Right renal pelvis (tissue), 4 donors: Measurements from ENCODE around the gene PLA2G2F. TPM values are rescaled to one million over a fixed set of nuclear protein-coding genes. Genes with fewer than 3 reads are reported as not detected.

Experiments used
- DNase-seq, 4 donors: peaks; one replicate each; pipeline ENCODE4 v3.0.0-alpha.2; 2013; ENCODE audit warnings: low read depth in 4 of 4, low spot score in 3 of 4, missing footprints in 1 of 4
- polyA plus RNA-seq, 4 donors: library from polyadenylated mRNA; unstranded; fragments of 120-200 nt; gene quantifications; one replicate each; pipeline ENCODE4 v1.2.1, GENCODE V29; 2013; ENCODE audit not compliant: insufficient read length in 4 of 4

PLA2G2F gene
- 1 to 10 TPM in 1 of 4 donors, under 1 TPM in 2, not detected in 1; 0.08 to 1.1 (median 0.80) TPM for polyA plus RNA-seq

GRCh38 chr1:20138961-20139550, at the start of gene PLA2G2F:
TSS of gene PLA2G2F (plus strand) at chr1:20139323. CDS start at chr1:20139428, 105 bp downstream.
- DNase-seq, result no peak

- DNase-seq, result no peak
Measured at GRCh38 chr1:20089328-20090077, 49.6 kb upstream of the PLA2G2F start.

- DNase-seq, result no peak
Measured at GRCh38 chr1:20090119-20090518, 49.0 kb upstream of the PLA2G2F start.

GRCh38 chr1:20090641-20091040, 48.5 kb upstream of the PLA2G2F start:
- no peak for DNase-seq

GRCh38 chr1:20093303-20093702, 45.8 kb upstream of the PLA2G2F start:
- DNase-seq, result no peak

- DNase-seq, result no peak
Measured at GRCh38 chr1:20093940-20094391, 45.2 kb upstream of the PLA2G2F start.

GRCh38 chr1:20095564-20096434, 43.3 kb upstream of the PLA2G2F start:
- no peak for DNase-seq

- DNase-seq, result no peak
Measured at GRCh38 chr1:20096840-20097447, 42.2 kb upstream of the PLA2G2F start.

GRCh38 chr1:20099533-20099932, 39.6 kb upstream of the PLA2G2F start:
- DNase-seq, result no peak

GRCh38 chr1:20100632-20101355, 38.3 kb upstream of the PLA2G2F start:
- DNase-seq, result peak in 2 of 4 donors; percentile 7 to 15

GRCh38 chr1:20102875-20103274, 36.2 kb upstream of the PLA2G2F start:
- no peak for DNase-seq

- DNase-seq, result no peak
Measured at GRCh38 chr1:20105856-20106255, 33.3 kb upstream of the PLA2G2F start.

- DNase-seq, result no peak
Measured at GRCh38 chr1:20107351-20107750, 31.8 kb upstream of the PLA2G2F start.

- no peak for DNase-seq
Measured at GRCh38 chr1:20107796-20108195, 31.3 kb upstream of the PLA2G2F start.

GRCh38 chr1:20108366-20109123, 30.6 kb upstream of the PLA2G2F start:
- DNase-seq, result no peak

GRCh38 chr1:20109223-20109856, 29.8 kb upstream of the PLA2G2F start:
- no peak for DNase-seq

GRCh38 chr1:20110679-20111078, 28.4 kb upstream of the PLA2G2F start:
- DNase-seq, result no peak

GRCh38 chr1:20111452-20111851, 27.7 kb upstream of the PLA2G2F start:
- no peak for DNase-seq
